H1 (cell line): ENCODE measurements around the gene DPRX. TPM values are rescaled to one million over a fixed set of nuclear protein-coding genes. Genes with fewer than 3 reads are reported as not detected.

ENCODE experiments used
- CTCF ChIA-PET: fragments of 300-600 bp; sonication (Branson Sonifier 250); formaldehyde crosslinking; loops from one replicate; lab custom pipeline; 2021; ENCODE audit not compliant: partially characterized antibody; lab: Charles Lee
- POLR2A ChIA-PET: fragments of 300-600 bp; sonication (Branson Sonifier 250); formaldehyde crosslinking; loops from one replicate; lab custom pipeline; 2021; ENCODE audit warnings: inconsistent platforms; ENCODE audit not compliant: partially characterized antibody; lab: Charles Lee
- DNase-seq, 2 experiments: peaks; one replicate each; pipeline versions ENCODE4 v3.0.0 to v3.0.0-alpha.2; 2010 to 2022; ENCODE audit warnings: low spot score in 2 of 2, low read depth in 1 of 2, mixed read lengths in 1 of 2
- FAIRE-seq: peaks from 2 replicates; lab custom pipeline; 2011; peaks lifted over from hg19 to GRCh38; lab: Jason Lieb, UNC
- H2AFZ ChIP-seq: 2 replicates; pipeline ENCODE4 v1.8.1; 2012; ENCODE audit warnings: low read length, inconsistent platforms
- H2AK5ac ChIP-seq: 2 replicates; pipeline ENCODE4 v1.6.1; 2013; ENCODE audit warnings: low read depth, low read length
- H2BK120ac ChIP-seq: replicated peaks from 2 replicates; pipeline ENCODE3; 2013; ENCODE audit warnings: low read depth, low read length, inconsistent platforms
- H2BK12ac ChIP-seq: 2 replicates; pipeline ENCODE4 v1.6.1; 2013; ENCODE audit warnings: low read depth, low read length
- H2BK15ac ChIP-seq: 2 replicates; pipeline ENCODE4 v1.6.1; 2013; ENCODE audit warnings: low read length
- H2BK20ac ChIP-seq: 2 replicates; pipeline ENCODE4 v1.6.1; 2013; ENCODE audit warnings: low read length
- H2BK5ac ChIP-seq: 2 replicates; pipeline ENCODE4 v1.6.1; 2013; ENCODE audit warnings: low read depth, low read length
- H3K14ac ChIP-seq: 2 replicates; pipeline ENCODE4 v1.6.1; 2013; ENCODE audit warnings: inconsistent platforms; ENCODE audit not compliant: insufficient read length
- H3K18ac ChIP-seq: 2 replicates; pipeline ENCODE4 v1.6.1; 2013; ENCODE audit warnings: low read length; ENCODE audit errors: extremely low read depth
- H3K23ac ChIP-seq: 2 replicates; pipeline ENCODE4 v1.6.1; 2013; ENCODE audit warnings: inconsistent platforms; ENCODE audit not compliant: insufficient read length
- H3K23me2 ChIP-seq: 2 replicates; pipeline ENCODE4 v1.6.1; 2013; ENCODE audit warnings: low read depth, low read length
- H3K27ac ChIP-seq: 2 replicates; pipeline ENCODE4 v1.6.1; 2011; ENCODE audit warnings: low read depth, low read length, inconsistent platforms
- H3K27me3 ChIP-seq, 4 experiments: replicated peaks in 1 of 4; 1 replicate in 1 of 4; 2 replicates in 3 of 4; pipeline versions ENCODE4 v1.6.1 to v1.8.1; 2011 to 2013; ENCODE audit warnings: low read length in 3 of 4, mild to moderate bottlenecking in 3 of 4, inconsistent platforms in 2 of 4, mixed read lengths in 2 of 4, moderate library complexity in 1 of 4; ENCODE audit not compliant: control insufficient read depth in 3 of 4, insufficient read depth in 3 of 4; ENCODE audit errors: extremely low read depth in 1 of 4
- H3K36me3 ChIP-seq, 4 experiments: 2 replicates each; pipeline versions ENCODE4 v1.6.1 to v1.8.1; 2011 to 2013; ENCODE audit warnings: mild to moderate bottlenecking in 4 of 4, low read length in 3 of 4, moderate library complexity in 2 of 4, control low read depth in 1 of 4, inconsistent platforms in 1 of 4; ENCODE audit not compliant: insufficient read depth in 4 of 4, control insufficient read depth in 2 of 4
- H3K4ac ChIP-seq: replicated peaks from 2 replicates; pipeline ENCODE3; 2013; ENCODE audit warnings: low read length, low read depth, mixed read lengths, inconsistent platforms; ENCODE audit not compliant: insufficient read length
- H3K4me1 ChIP-seq, 4 experiments: replicated peaks in 1 of 4; 1 replicate in 1 of 4; 2 replicates in 3 of 4; pipeline versions ENCODE4 v1.6.1 to v1.8.1; 2011 to 2013; ENCODE audit warnings: low read length in 3 of 4, inconsistent platforms in 2 of 4, mixed read lengths in 1 of 4; ENCODE audit not compliant: insufficient read depth in 4 of 4, control insufficient read depth in 3 of 4
- H3K4me2 ChIP-seq, 2 experiments: 2 replicates each; pipeline versions ENCODE4 v1.6.1 to v1.8.1; 2011 to 2013; ENCODE audit warnings: low read depth in 2 of 2, low read length in 2 of 2, control low read depth in 1 of 2, inconsistent platforms in 1 of 2, mild to moderate bottlenecking in 1 of 2; ENCODE audit not compliant: insufficient read depth in 1 of 2
- H3K4me3 ChIP-seq, 4 experiments: fragments of 200-600, 300-600 bp in 1 of 4; sonication (generic), shearing (Covaris generic), sonication (Bioruptor Twin) in 1 of 4; 2 replicates each; pipeline versions ENCODE4 v1.5.1 to v1.8.1; 2011 to 2016; ENCODE audit warnings: low read length in 4 of 4, low read depth in 3 of 4, control low read depth in 2 of 4, inconsistent platforms in 2 of 4, mild to moderate bottlenecking in 2 of 4, mixed read lengths in 1 of 4, moderate library complexity in 1 of 4; ENCODE audit not compliant: insufficient read depth in 2 of 4; ENCODE audit errors: extremely low read depth in 1 of 4
- H3K56ac ChIP-seq: replicated peaks from 2 replicates; pipeline ENCODE3; 2013; ENCODE audit warnings: low read depth, mild to moderate bottlenecking, mixed read lengths, low read length, inconsistent platforms; ENCODE audit not compliant: insufficient read length
- H3K79me1 ChIP-seq: 2 replicates; pipeline ENCODE4 v1.6.1; 2013; ENCODE audit warnings: low read depth, low read length, control low read depth
- H3K79me2 ChIP-seq, 2 experiments: 2 replicates each; pipeline versions ENCODE4 v1.6.1 to v1.8.1; 2012 to 2013; ENCODE audit warnings: low read length in 2 of 2, mild to moderate bottlenecking in 2 of 2, inconsistent platforms in 1 of 2; ENCODE audit not compliant: insufficient read depth in 2 of 2, control insufficient read depth in 1 of 2
- H3K9ac ChIP-seq, 4 experiments: replicated peaks in 1 of 4; 1 replicate in 1 of 4; 2 replicates in 3 of 4; pipeline versions ENCODE4 v1.6.1 to v1.8.1; 2011 to 2013; ENCODE audit warnings: low read depth in 3 of 4, low read length in 3 of 4, control low read depth in 2 of 4, mild to moderate bottlenecking in 2 of 4, moderate library complexity in 2 of 4, inconsistent platforms in 1 of 4; ENCODE audit errors: extremely low read depth in 1 of 4
- H3K9me3 ChIP-seq, 2 experiments: 2 replicates each; pipeline versions ENCODE4 v1.6.1 to v1.8.1; 2012 to 2013; ENCODE audit warnings: mild to moderate bottlenecking in 2 of 2, moderate library complexity in 2 of 2, control low read depth in 1 of 2, inconsistent platforms in 1 of 2, low read depth in 1 of 2, low read length in 1 of 2, mixed read lengths in 1 of 2; ENCODE audit not compliant: insufficient read depth in 2 of 2
- H4K20me1 ChIP-seq, 2 experiments: replicated peaks in 1 of 2; 2 replicates each; pipeline versions ENCODE3 to v1.8.1; 2011 to 2013; ENCODE audit warnings: inconsistent platforms in 2 of 2, low read length in 2 of 2, mild to moderate bottlenecking in 1 of 2; ENCODE audit not compliant: insufficient read depth in 2 of 2, control insufficient read depth in 1 of 2
- H4K5ac ChIP-seq: 2 replicates; pipeline ENCODE4 v1.6.1; 2013; ENCODE audit warnings: low read length, low read depth, mixed read lengths, inconsistent platforms; ENCODE audit not compliant: insufficient read length
- H4K8ac ChIP-seq: 2 replicates; pipeline ENCODE4 v1.8.0; 2013; ENCODE audit warnings: mild to moderate bottlenecking, moderate library complexity, low read length, inconsistent platforms; ENCODE audit not compliant: insufficient read depth; ENCODE audit errors: extremely low read depth
- H4K91ac ChIP-seq: replicated peaks from 2 replicates; pipeline ENCODE3; 2013; ENCODE audit warnings: low read length, mixed read lengths, inconsistent platforms; ENCODE audit not compliant: insufficient read length
- CBX8 ChIP-seq: fragments of 300-800, 300-1000 bp; sonication (generic); IDR thresholded peaks from 2 replicates; pipeline ENCODE4 v1.7.1; 2016; ENCODE audit warnings: low read depth, low read length, borderline replicate concordance
- EP300 ChIP-seq, 2 experiments: IDR thresholded peaks; 1 replicate in 1 of 2; 2 replicates in 1 of 2; pipeline ENCODE4 v1.6.1; 2011 to 2012; ENCODE audit warnings: low read depth in 2 of 2, low read length in 2 of 2, mild to moderate bottlenecking in 2 of 2, borderline replicate concordance in 1 of 2, inconsistent platforms in 1 of 2, moderate library complexity in 1 of 2
- RBBP5 ChIP-seq: IDR thresholded peaks from 2 replicates; pipeline ENCODE4 v1.7.1; 2012; ENCODE audit warnings: low read depth, mild to moderate bottlenecking, inconsistent platforms, low read length, moderate library complexity, borderline replicate concordance
- SUZ12 ChIP-seq: fragments of 200-600 bp; sonication (generic); IDR thresholded peaks from 2 replicates; pipeline ENCODE4 v1.6.1; 2012; ENCODE audit warnings: mild to moderate bottlenecking, inconsistent platforms, low read length, moderate library complexity, mixed read lengths
- WGBS, 2 experiments: shearing (Covaris generic) in 1 of 2; methylation state at CpG; one replicate each; pipeline versions ENCODE4 v1.1.6 to v1.1.7; 2013 to 2015; ENCODE audit warnings: low lambda C conversion rate in 2 of 2, mixed read lengths in 2 of 2, inconsistent platforms in 1 of 2, low coverage in 1 of 2, missing lambda C conversion rate in 1 of 2; ENCODE audit not compliant: insufficient replicate concordance in 2 of 2, insufficient coverage in 1 of 2, insufficient read length in 1 of 2; ENCODE audit errors: extremely low coverage in 1 of 2, missing lambda C conversion rate in 1 of 2; 5-methylcytosine and 5-hydroxymethylcytosine counted together
- polyA plus RNA-seq, 7 experiments: library from polyadenylated mRNA; depleted of rRNA in 3 of 7; stranded (reverse) in 5 of 7; unstranded in 2 of 7; fragments of >200 nt in 5 of 7; fragments of 200-250 nt in 2 of 7; gene quantifications; 1 replicate in 5 of 7; 2 replicates in 1 of 7; 4 replicates in 1 of 7; pipeline versions ENCODE4 v1.2.1 to v1.2.3, GENCODE V29; 2011 to 2013; ENCODE audit warnings: missing spikeins in 2 of 7, mixed read lengths in 2 of 7
- total RNA-seq: library from RNA; stranded (reverse); fragmentation: NEBNext Ultra II Directional; extraction: Animal tissue kit (Norgen Biotek cat#: 25700); gene quantifications from 2 replicates; pipeline ENCODE4 v1.2.1, GENCODE V29; 2021

Gene DPRX
- total and polyA plus RNA-seq, 2 of the 8 experiments (the other 6 are each of a cell fraction or from before 2014, with no cell fraction given): not detected

- Histone ChIP-seq H2BK120ac (peak overlapping the region; percentile 64), H2BK20ac (peak overlapping the region; percentile 9; the same call in 1 of the 2 replicates), H2BK15ac (no peak overlapping the region), H3K27me3 (no peaks in the 10 kb centered on the region), H3K23ac (no peak overlapping the region), H3K79me2 (no peaks in the 10 kb centered on the region), H3K36me3 (no peaks in the 10 kb centered on the region), H2AK5ac (0 out of 2 replicates have a peak overlapping the region, but pooled peaks have one; percentile 1), H3K4ac (peak overlapping the region; percentile 71), H3K4me3 (no peak overlapping the region), H3K27ac (no peak overlapping the region), H3K9me3 (no peaks in the 10 kb centered on the region), H2AFZ (no peak overlapping the region), H3K4me1 (peaks cover 4 to 20% (median 12%) of the 10 kb centered on the region in 4 experiments), H3K9ac (no peak overlapping the region), H3K4me2 (no peak overlapping the region), H4K91ac (no peak overlapping the region), H2BK5ac (no peak overlapping the region), H3K18ac (no peak overlapping the region; the same call in 1 of the 2 replicates), H4K20me1 (no peaks in the 10 kb centered on the region), H2BK12ac (no peak overlapping the region; the same call in 1 of the 2 replicates), H3K23me2 (no peaks in the 10 kb centered on the region), H3K79me1 (no peaks in the 10 kb centered on the region), H4K8ac (no peak overlapping the region), H3K56ac (no peak overlapping the region), H4K5ac (no peak overlapping the region), H3K14ac (no peak overlapping the region)
- FAIRE-seq (no peak), DNase-seq (no peak)
- TF ChIP-seq EP300 (IDR thresholded peaks at IDR 0.05; ENCODE audit: borderline replicate concordance in 1 of 2, low read depth in 2 of 2, low read length in 2 of 2): no peak
- TF ChIP-seq SUZ12: no peak
- no peak for TF ChIP-seq RBBP5
- TF ChIP-seq CBX8: no peak
- POLR2A ChIA-PET: interaction anchor here (1.4 to 4.3 kb wide), 2 partner anchors 12 to 37 kb away, joined by 3 to 15 read pairs; no protein-coding TSS in a partner anchor
- CTCF ChIA-PET: interaction anchor here (0.6 to 2.1 kb wide), 6 partner anchors 12 to 193 kb away, joined by 3 to 6 read pairs (median 4); no protein-coding TSS in a partner anchor
- WGBS, 2 experiments: 90% methylated on average over 4 of the region's 4 CpGs; no CpG with 5 or more reads in 1 of the 2 experiments
These were observed 31.6 kb upstream of the DPRX start for GRCh38 chr19:53600217-53600616.
